ENCODE data around the gene USP9X. TPM values are rescaled to one million over a fixed set of nuclear protein-coding genes. Genes with fewer than 3 reads are reported as not detected.

USP9X gene
- total RNA-seq, 1 donor from 2014 or later, result 53.2 TPM

DNA sequence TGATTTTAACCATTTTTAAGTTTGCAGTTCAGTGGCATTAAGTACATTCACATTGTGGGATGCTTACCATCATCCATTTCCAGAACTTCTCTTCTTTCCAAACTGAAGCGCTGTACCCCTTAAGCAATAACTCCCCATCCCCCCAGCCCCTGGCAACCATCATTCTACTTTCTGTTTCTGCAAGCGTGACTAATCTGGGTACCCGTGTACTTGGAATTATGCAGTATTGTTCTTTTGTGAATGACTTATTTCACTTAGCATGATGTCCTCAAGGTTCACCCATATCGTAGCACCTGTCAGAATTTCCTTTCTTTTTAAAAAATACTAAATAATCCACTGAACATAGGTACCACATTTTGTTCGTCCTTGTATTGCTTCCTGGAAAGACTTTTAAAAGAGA, 32.9 kb downstream of the USP9X start:
- DNase-seq (ENCODE audit: low read depth) (no peak), FAIRE-seq (no peak)
- Histone ChIP-seq H3K36me3 (ENCODE audit: control insufficient read depth, insufficient read depth, low read length) (no peaks in the 10 kb centered on the region), H3K4me3 (ENCODE audit: low read depth, low read length) (no peak overlapping the region), H3K27me3 (ENCODE audit: control insufficient read depth, insufficient read depth, low read length) (no peaks in the 10 kb centered on the region)
- TF ChIP-seq, protein P1, sequence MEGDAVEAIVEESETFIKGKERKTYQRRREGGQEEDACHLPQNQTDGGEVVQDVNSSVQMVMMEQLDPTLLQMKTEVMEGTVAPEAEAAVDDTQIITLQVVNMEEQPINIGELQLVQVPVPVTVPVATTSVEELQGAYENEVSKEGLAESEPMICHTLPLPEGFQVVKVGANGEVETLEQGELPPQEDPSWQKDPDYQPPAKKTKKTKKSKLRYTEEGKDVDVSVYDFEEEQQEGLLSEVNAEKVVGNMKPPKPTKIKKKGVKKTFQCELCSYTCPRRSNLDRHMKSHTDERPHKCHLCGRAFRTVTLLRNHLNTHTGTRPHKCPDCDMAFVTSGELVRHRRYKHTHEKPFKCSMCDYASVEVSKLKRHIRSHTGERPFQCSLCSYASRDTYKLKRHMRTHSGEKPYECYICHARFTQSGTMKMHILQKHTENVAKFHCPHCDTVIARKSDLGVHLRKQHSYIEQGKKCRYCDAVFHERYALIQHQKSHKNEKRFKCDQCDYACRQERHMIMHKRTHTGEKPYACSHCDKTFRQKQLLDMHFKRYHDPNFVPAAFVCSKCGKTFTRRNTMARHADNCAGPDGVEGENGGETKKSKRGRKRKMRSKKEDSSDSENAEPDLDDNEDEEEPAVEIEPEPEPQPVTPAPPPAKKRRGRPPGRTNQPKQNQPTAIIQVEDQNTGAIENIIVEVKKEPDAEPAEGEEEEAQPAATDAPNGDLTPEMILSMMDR (IDR thresholded peaks at IDR 0.05; ENCODE audit: insufficient read depth, low read length, severe bottlenecking), result no peak

DNA sequence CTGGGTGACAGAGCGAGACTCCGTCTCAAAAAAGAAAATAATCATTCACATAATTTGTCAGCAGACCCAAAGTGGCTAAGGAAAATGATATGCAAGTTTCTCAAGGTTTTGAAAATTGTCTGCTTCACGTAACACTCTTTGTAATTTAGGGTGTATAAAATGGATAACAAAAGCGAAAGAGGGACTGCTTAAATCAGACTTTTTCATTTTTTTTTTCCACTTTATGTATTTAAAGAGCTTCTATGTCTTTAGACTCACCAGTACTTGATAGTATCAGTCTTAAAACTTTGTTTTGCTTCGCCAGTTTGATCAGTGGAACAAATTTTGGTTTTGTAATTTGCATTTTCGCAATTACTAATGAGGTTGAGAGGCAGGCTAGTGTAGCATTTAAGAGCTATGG, 34.6 kb downstream of the USP9X start:
- H3K36me3 ChIP-seq (ENCODE audit: control insufficient read depth, insufficient read depth, low read length), result no peaks in the 10 kb centered on the region
- FAIRE-seq, result no peak

GRCh38 chrX:41121766-41122165, 36.5 kb downstream of the USP9X start:
- TF ChIP-seq, protein P1 (IDR thresholded peaks at IDR 0.05; ENCODE audit: insufficient read depth, low read length, severe bottlenecking), result no peak
- Histone ChIP-seq H3K36me3 (ENCODE audit: control insufficient read depth, insufficient read depth, low read length) (no peaks in the 10 kb centered on the region), H3K4me3 (ENCODE audit: low read depth, low read length) (no peak overlapping the region), H3K27me3 (ENCODE audit: control insufficient read depth, insufficient read depth, low read length) (no peaks in the 10 kb centered on the region)
- FAIRE-seq (no peak), DNase-seq (ENCODE audit: low read depth) (no peak)

More for the DNA sequence above, 34.6 kb downstream of the USP9X start:
- no peaks in the 10 kb centered on the region for H3K27me3 ChIP-seq (ENCODE audit: control insufficient read depth, insufficient read depth, low read length)
- DNase-seq (ENCODE audit: low read depth), result no peak
- TF ChIP-seq, protein P1 (IDR thresholded peaks at IDR 0.05; ENCODE audit: insufficient read depth, low read length, severe bottlenecking), result no peak
- no peak overlapping the region for H3K4me3 ChIP-seq (ENCODE audit: low read depth, low read length)

DNA sequence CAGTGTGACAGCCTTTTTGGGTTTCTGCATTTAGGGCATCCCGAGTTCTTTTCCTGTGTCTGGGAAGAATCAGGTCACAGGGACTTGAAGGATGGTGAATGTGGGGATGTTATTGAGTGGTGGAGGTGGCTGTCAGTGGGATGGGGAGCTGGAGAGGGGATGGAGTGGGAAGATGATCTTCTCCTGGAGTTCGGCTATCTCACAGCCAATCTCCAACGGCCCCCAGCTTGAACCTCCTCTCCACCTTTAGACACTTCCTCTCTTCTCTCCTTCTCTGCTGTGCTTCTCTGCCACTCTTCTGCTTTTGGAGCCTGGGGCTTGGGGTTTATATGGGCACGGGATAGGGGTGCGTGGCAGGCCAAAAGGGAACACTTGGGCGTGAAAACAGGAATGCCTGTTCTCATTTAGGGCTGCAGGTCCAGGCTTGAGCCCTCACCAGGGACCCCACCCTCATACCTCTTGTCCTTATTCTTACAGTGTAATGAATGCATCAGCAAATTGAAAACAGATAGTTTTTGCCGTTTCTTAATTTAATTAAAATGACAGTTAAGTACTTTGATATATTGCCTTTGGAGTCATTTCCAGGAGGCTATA, 37.5 kb downstream of the USP9X start:
- FAIRE-seq (no peak), DNase-seq (ENCODE audit: low read depth) (no peak)
- H3K36me3 ChIP-seq (ENCODE audit: control insufficient read depth, insufficient read depth, low read length), result no peaks in the 10 kb centered on the region

GRCh38 chrX:41127477-41128192, 42.4 kb downstream of the USP9X start:
- H3K36me3 ChIP-seq (ENCODE audit: control insufficient read depth, insufficient read depth, low read length), result peaks cover 1% of the 10 kb centered on the region
- FAIRE-seq, result no peak
- TF ChIP-seq, protein P1 (IDR thresholded peaks at IDR 0.05; ENCODE audit: insufficient read depth, low read length, severe bottlenecking), result no peak
- no peak overlapping the region for H3K4me3 ChIP-seq (ENCODE audit: low read depth, low read length)
- H3K27me3 ChIP-seq (ENCODE audit: control insufficient read depth, insufficient read depth, low read length), result no peaks in the 10 kb centered on the region
- no peak for DNase-seq (ENCODE audit: low read depth)

More for the DNA sequence above, 37.5 kb downstream of the USP9X start:
- H3K4me3 ChIP-seq (ENCODE audit: low read depth, low read length), result no peak overlapping the region
- H3K27me3 ChIP-seq (ENCODE audit: control insufficient read depth, insufficient read depth, low read length), result no peaks in the 10 kb centered on the region
- TF ChIP-seq, protein P1 (IDR thresholded peaks at IDR 0.05; ENCODE audit: insufficient read depth, low read length, severe bottlenecking), result no peak
